ENCODE measurements around the gene NSRP1.
"Not testable (repeated sequence)": the region's sequence is repeated elsewhere in the genome, so short reads cannot be mapped to it uniquely, and the experiment has no call there.

The NSRP1 gene

GRCh38 chr17:30124273-30124796 is 7.7 kb downstream of the NSRP1 start:
- DNase-seq (ENCODE audit: low spot score), result no peak

GRCh38 chr17:30130121-30130520 is 13.5 kb downstream of the NSRP1 start:
- no peak for DNase-seq (ENCODE audit: low spot score)

- DNase-seq (ENCODE audit: low spot score), result no peak
Measured at GRCh38 chr17:30132615-30133014, 16.0 kb downstream of the NSRP1 start.

GRCh38 chr17:30133197-30133596 is 16.6 kb downstream of the NSRP1 start:
- no peak for DNase-seq (ENCODE audit: low spot score)

- no peak for DNase-seq (ENCODE audit: low spot score)
Measured at GRCh38 chr17:30134551-30134950, 17.9 kb downstream of the NSRP1 start.

GRCh38 chr17:30137158-30137557 is 20.5 kb downstream of the NSRP1 start:
- DNase-seq (ENCODE audit: low spot score), result no peak

- not testable (repeated sequence) for DNase-seq (ENCODE audit: low spot score)
Measured at GRCh38 chr17:30147860-30148259, 31.2 kb downstream of the NSRP1 start.

GRCh38 chr17:30148376-30148775 is 31.8 kb downstream of the NSRP1 start:
- DNase-seq (ENCODE audit: low spot score), result no peak

GRCh38 chr17:30151471-30151870 is 34.9 kb downstream of the NSRP1 start:
- no peak for DNase-seq (ENCODE audit: low spot score)

- DNase-seq (ENCODE audit: low spot score), result no peak
Measured at GRCh38 chr17:30153463-30153862, 36.8 kb downstream of the NSRP1 start.

GRCh38 chr17:30155389-30155788 is 38.8 kb downstream of the NSRP1 start:
- no peak for DNase-seq (ENCODE audit: low spot score)

GRCh38 chr17:30158896-30159625 is 42.4 kb downstream of the NSRP1 start:
- no peak for DNase-seq (ENCODE audit: low spot score)

GRCh38 chr17:30160419-30161172 is 44.0 kb downstream of the NSRP1 start:
- DNase-seq (ENCODE audit: low spot score), result no peak

GRCh38 chr17:30161601-30162000 is 45.0 kb downstream of the NSRP1 start:
- no peak for DNase-seq (ENCODE audit: low spot score)

- DNase-seq (ENCODE audit: low spot score), result no peak
Measured at GRCh38 chr17:30164531-30164930, 47.9 kb downstream of the NSRP1 start.

GRCh38 chr17:30165147-30165546 is 48.5 kb downstream of the NSRP1 start:
- no peak for DNase-seq (ENCODE audit: low spot score)

- no peak for DNase-seq (ENCODE audit: low spot score)
Measured at GRCh38 chr17:30165960-30166359, 49.3 kb downstream of the NSRP1 start.

GRCh38 chr17:30170415-30170987 is 53.9 kb downstream of the NSRP1 start:
- no peak for DNase-seq (ENCODE audit: low spot score)

GRCh38 chr17:30172560-30172959 is 55.9 kb downstream of the NSRP1 start:
- DNase-seq (ENCODE audit: low spot score), result no peak

GRCh38 chr17:30173649-30174048 is 57.0 kb downstream of the NSRP1 start:
- DNase-seq (ENCODE audit: low spot score), result no peak

GRCh38 chr17:30174556-30174955 is 57.9 kb downstream of the NSRP1 start:
- no peak for DNase-seq (ENCODE audit: low spot score)

- DNase-seq (ENCODE audit: low spot score), result no peak
Measured at GRCh38 chr17:30176855-30177254, 60.2 kb downstream of the NSRP1 start.

GRCh38 chr17:30186761-30187160 is 70.1 kb downstream of the NSRP1 start:
- DNase-seq (ENCODE audit: low spot score), result no peak
